Loucy (cell line): Measurements from ENCODE around the gene LAIR2.

Source experiments
- H2AFZ ChIP-seq: fragments of 200-600 bp; sonication (generic); 2 replicates; pipeline ENCODE4 v1.6.0; 2016; ENCODE audit warnings: antibody characterized with exemption, mild to moderate bottlenecking, low read length, moderate library complexity
- H3F3A ChIP-seq: fragments of 200-600 bp; 2 replicates; pipeline ENCODE4 v1.6.0; 2016; ENCODE audit warnings: antibody characterized with exemption, low read depth, mild to moderate bottlenecking
- H3K27me3 ChIP-seq: fragments of 200-600 bp; sonication (generic); 2 replicates; pipeline ENCODE4 v1.6.1; 2014; ENCODE audit warnings: low read length, mild to moderate bottlenecking; ENCODE audit not compliant: insufficient read depth, poor library complexity, severe bottlenecking
- H3K36me3 ChIP-seq: fragments of 200-600 bp; sonication (generic); 2 replicates; pipeline ENCODE4 v1.6.1; 2016; ENCODE audit warnings: low read length; ENCODE audit not compliant: insufficient read depth
- H3K4me1 ChIP-seq: fragments of 200-600 bp; sonication (generic); 2 replicates; pipeline ENCODE4 v1.5.1; 2014; ENCODE audit warnings: low read length, mild to moderate bottlenecking; ENCODE audit not compliant: insufficient read depth, poor library complexity, severe bottlenecking
- H3K4me2 ChIP-seq: fragments of 200-600 bp; sonication (generic); 2 replicates; pipeline ENCODE4 v1.6.0; 2014; ENCODE audit warnings: antibody characterized with exemption, low read length, low read depth, mild to moderate bottlenecking; ENCODE audit not compliant: poor library complexity, severe bottlenecking
- H3K4me3 ChIP-seq: fragments of 200-600 bp; sonication (generic); 2 replicates; pipeline ENCODE4 v1.5.1; 2014; ENCODE audit warnings: low read length, mild to moderate bottlenecking, mixed read lengths; ENCODE audit not compliant: poor library complexity, severe bottlenecking
- H3K79me2 ChIP-seq: fragments of 200-600 bp; sonication (generic); 2 replicates; pipeline ENCODE4 v1.6.1; 2014; ENCODE audit warnings: low read length; ENCODE audit not compliant: insufficient read depth
- H3K9ac ChIP-seq: fragments of 200-600 bp; sonication (generic); 2 replicates; pipeline ENCODE4 v1.6.0; 2014; ENCODE audit warnings: mild to moderate bottlenecking, low read depth, low read length, moderate library complexity; ENCODE audit not compliant: poor library complexity, severe bottlenecking
- H3K9me2 ChIP-seq: fragments of 200-600 bp; sonication (generic); replicated peaks from 2 replicates; pipeline ENCODE4 v1.6.1; 2016; ENCODE audit warnings: low read depth, low read length, mixed read lengths
- H3K9me3 ChIP-seq: fragments of 200-600 bp; sonication (generic); 2 replicates; pipeline ENCODE4 v1.6.1; 2014; ENCODE audit warnings: mild to moderate bottlenecking, antibody characterized with exemption, low read length, low read depth; ENCODE audit not compliant: insufficient read depth
- H4K20me1 ChIP-seq: fragments of 200-600 bp; sonication (generic); 2 replicates; pipeline ENCODE4 v1.6.0; 2014; ENCODE audit warnings: antibody characterized with exemption, low read length, mild to moderate bottlenecking; ENCODE audit not compliant: insufficient read depth, poor library complexity, severe bottlenecking
- CTCF ChIP-seq: fragments of 200-600 bp; sonication (generic); conservative IDR thresholded peaks from 2 replicates; pipeline ENCODE4 v1.5.1; 2014; ENCODE audit warnings: mild to moderate bottlenecking, antibody characterized with exemption, low read length
- EZH2phosphoT487 ChIP-seq: fragments of 200-600 bp; IDR thresholded peaks from 2 replicates; pipeline ENCODE4 v1.6.1; 2018; ENCODE audit warnings: antibody characterized with exemption, mild to moderate bottlenecking, moderate library complexity, borderline replicate concordance

LAIR2 gene

GRCh38 chr19:54481326-54481930 is 21.2 kb upstream of the LAIR2 start:
- no peak overlapping the region for H3K4me2 ChIP-seq
- no peak overlapping the region for H2AFZ ChIP-seq
- no peak for TF ChIP-seq EZH2phosphoT487
- peak; percentile 88 for TF ChIP-seq CTCF
- H3K27me3 ChIP-seq, result no peaks in the 10 kb centered on the region
- no peak overlapping the region for H3K4me3 ChIP-seq
- H3F3A ChIP-seq, result no peaks in the 10 kb centered on the region
- no peaks in the 10 kb centered on the region for H4K20me1 ChIP-seq
- H3K9me2 ChIP-seq, result no peaks in the 10 kb centered on the region
- H3K79me2 ChIP-seq, result no peaks in the 10 kb centered on the region
- H3K36me3 ChIP-seq, result no peaks in the 10 kb centered on the region
- no peaks in the 10 kb centered on the region for H3K9me3 ChIP-seq
- H3K9ac ChIP-seq, result no peak overlapping the region
- peaks cover 3% of the 10 kb centered on the region for H3K4me1 ChIP-seq

- no peaks in the 10 kb centered on the region for H3F3A ChIP-seq
- TF ChIP-seq CTCF (no peak), EZH2phosphoT487 (no peak)
- no peak overlapping the region for H3K4me2 ChIP-seq
- no peaks in the 10 kb centered on the region for H3K79me2 ChIP-seq
- peaks cover 3% of the 10 kb centered on the region for H3K4me1 ChIP-seq
- H4K20me1 ChIP-seq, result no peaks in the 10 kb centered on the region
- H3K27me3 ChIP-seq, result no peaks in the 10 kb centered on the region
- H3K36me3 ChIP-seq, result no peaks in the 10 kb centered on the region
- no peak overlapping the region for H3K4me3 ChIP-seq
- H3K9me2 ChIP-seq, result no peaks in the 10 kb centered on the region
- H3K9ac ChIP-seq, result no peak overlapping the region
- H2AFZ ChIP-seq, result no peak overlapping the region
- no peaks in the 10 kb centered on the region for H3K9me3 ChIP-seq
Measured at GRCh38 chr19:54482889-54483288, 19.7 kb upstream of the LAIR2 start.

- H4K20me1 ChIP-seq, result no peaks in the 10 kb centered on the region
- TF ChIP-seq EZH2phosphoT487, result no peak
- no peak for TF ChIP-seq CTCF
- H3F3A ChIP-seq, result no peaks in the 10 kb centered on the region
- peaks cover 3% of the 10 kb centered on the region for H3K4me1 ChIP-seq
- no peaks in the 10 kb centered on the region for H3K79me2 ChIP-seq
- H3K9me3 ChIP-seq, result no peaks in the 10 kb centered on the region
- no peaks in the 10 kb centered on the region for H3K27me3 ChIP-seq
- no peaks in the 10 kb centered on the region for H3K9me2 ChIP-seq
- H3K4me2 ChIP-seq, result no peak overlapping the region
- no peak overlapping the region for H3K9ac ChIP-seq
- H3K4me3 ChIP-seq, result no peak overlapping the region
- no peak overlapping the region for H2AFZ ChIP-seq
- H3K36me3 ChIP-seq, result no peaks in the 10 kb centered on the region
Measured at GRCh38 chr19:54484451-54484850, 18.2 kb upstream of the LAIR2 start.
